H1 (cell line): ENCODE results near the gene SRSF3. TPM values are rescaled to one million over a fixed set of nuclear protein-coding genes. Genes with fewer than 3 reads are reported as not detected.

ENCODE experiments used
- ASH2L ChIP-seq: fragments of 200-600, 300-600 bp; sonication (generic); IDR thresholded peaks from one replicate; pipeline ENCODE4 v1.7.1; 2017; ENCODE audit warnings: low read length
- BCL11A ChIP-seq, 2 experiments: IDR thresholded peaks; one replicate each; pipeline ENCODE4 v1.6.1; 2011; ENCODE audit warnings: low read depth in 2 of 2, low read length in 2 of 2, mild to moderate bottlenecking in 2 of 2
- GABPA ChIP-seq: IDR thresholded peaks from 2 replicates; pipeline ENCODE4 v1.6.1; 2011; ENCODE audit warnings: mild to moderate bottlenecking, low read length, moderate library complexity, borderline replicate concordance; ENCODE audit not compliant: insufficient read depth
- SIX5 ChIP-seq: IDR thresholded peaks from 2 replicates; pipeline ENCODE4 v1.6.1; 2011; ENCODE audit warnings: mild to moderate bottlenecking, low read depth, low read length
- TBP ChIP-seq: IDR thresholded peaks from 2 replicates; pipeline ENCODE4 v1.6.1; 2011; ENCODE audit warnings: low read depth, low read length, improper control_type of control experiment
- TEAD4 ChIP-seq: IDR thresholded peaks from 2 replicates; pipeline ENCODE4 v1.6.1; 2012; ENCODE audit warnings: low read depth, low read length, inconsistent platforms, mixed read lengths
- polyA plus RNA-seq, 7 experiments: library from polyadenylated mRNA; depleted of rRNA in 3 of 7; stranded (reverse) in 5 of 7; unstranded in 2 of 7; fragments of >200 nt in 5 of 7; fragments of 200-250 nt in 2 of 7; gene quantifications; 1 replicate in 5 of 7; 2 replicates in 1 of 7; 4 replicates in 1 of 7; pipeline versions ENCODE4 v1.2.1 to v1.2.3, GENCODE V29; 2011 to 2013; ENCODE audit warnings: missing spikeins in 2 of 7, mixed read lengths in 2 of 7
- total RNA-seq: library from RNA; stranded (reverse); fragmentation: NEBNext Ultra II Directional; extraction: Animal tissue kit (Norgen Biotek cat#: 25700); gene quantifications from 2 replicates; pipeline ENCODE4 v1.2.1, GENCODE V29; 2021

The SRSF3 gene
- total and polyA plus RNA-seq, 2 of the 8 experiments (the other 6 are each of a cell fraction or from before 2014, with no cell fraction given) = 471 to 689 TPM

DNA sequence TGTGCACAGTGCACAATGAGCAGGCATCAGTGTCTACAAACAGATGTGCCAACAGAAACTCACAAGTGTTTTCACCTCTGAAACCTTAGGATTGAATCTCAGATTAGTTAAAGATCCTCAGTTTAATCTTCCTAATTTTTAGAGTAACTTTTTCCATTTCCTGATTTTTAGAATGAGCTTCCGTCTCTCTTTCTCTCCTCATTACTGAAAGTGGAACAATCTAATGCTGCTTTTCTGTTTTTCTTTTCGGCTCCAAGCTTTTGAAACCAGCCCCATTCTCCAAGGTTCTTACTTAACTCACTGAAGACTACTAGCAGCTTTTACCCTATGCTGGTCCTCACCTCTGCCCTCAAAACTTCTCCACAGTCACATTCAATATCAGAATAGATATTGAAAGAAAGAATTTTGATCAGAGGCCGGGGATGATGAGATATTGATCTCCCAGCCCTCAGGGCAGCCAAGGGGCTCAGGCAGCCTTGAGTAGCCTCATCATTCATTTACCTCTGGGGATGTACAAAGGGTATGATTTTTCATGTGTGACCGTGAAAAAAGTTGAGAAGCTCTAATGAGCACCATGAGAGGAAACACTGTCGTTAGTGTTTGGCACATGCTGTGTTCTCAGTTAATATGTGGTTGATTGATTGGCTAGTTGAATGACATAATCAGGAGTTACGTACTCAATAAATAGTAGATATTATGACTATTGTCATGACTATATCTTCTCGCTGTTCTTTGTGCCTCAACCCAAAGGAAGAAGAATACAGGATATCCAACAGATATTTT, 35.0 kb upstream of the SRSF3 start (continued):
- TF ChIP-seq ASH2L (no peak), GABPA (no peak), SIX5 (no peak), TBP (no peak), TEAD4 (no peak), BCL11A (IDR thresholded peaks at IDR 0.05; ENCODE audit: low read depth in 2 of 2, low read length in 2 of 2) (no peak)
